HFFc6 (cell line): ENCODE data around the gene NDRG2. TPM values are rescaled to one million over a fixed set of nuclear protein-coding genes. Genes with fewer than 3 reads are reported as not detected.

ENCODE experiments used
- DNase-seq: peaks from one replicate; pipeline ENCODE4 v3.0.0-alpha.2; 2018
- H3K27ac Mint-ChIP-seq: 2 replicates; pipeline ENCODE4 v1.8.0; 2020; ENCODE audit warnings: mild to moderate bottlenecking, mixed read lengths
- H3K27me3 Mint-ChIP-seq: 2 replicates; pipeline ENCODE4 v1.8.0; 2021; ENCODE audit warnings: mild to moderate bottlenecking, moderate library complexity, mixed read lengths; ENCODE audit not compliant: insufficient read depth
- H3K36me3 Mint-ChIP-seq: 2 replicates; pipeline ENCODE4 v1.8.0; 2021; ENCODE audit warnings: low read depth, mixed read lengths
- H3K4me1 Mint-ChIP-seq: 2 replicates; pipeline ENCODE4 v1.8.0; 2020; ENCODE audit warnings: low read depth, mixed read lengths
- H3K4me3 Mint-ChIP-seq: 2 replicates; pipeline ENCODE4 v1.8.0; 2020; ENCODE audit warnings: mild to moderate bottlenecking, moderate library complexity, mixed read lengths
- H3K9me3 Mint-ChIP-seq: 2 replicates; pipeline ENCODE4 v1.8.0; 2020; ENCODE audit warnings: mild to moderate bottlenecking, mixed read lengths
- CTCF ChIP-seq: fragments of 200-600 bp; sonication (generic); IDR thresholded peaks from 2 replicates; pipeline ENCODE4 v1.5.0; 2021; ENCODE audit warnings: antibody characterized with exemption, mild to moderate bottlenecking
- total RNA-seq, 6 experiments: library from RNA; stranded (reverse); fragmentation: NEBNext Ultra II Directional; extraction: Animal tissue kit (Norgen Biotek cat#: 25700); gene quantifications; 2 replicates in 1 of 6; 3 replicates in 5 of 6; pipeline ENCODE4 v1.2.3, GENCODE V29; 2021

NDRG2 gene
- total RNA-seq, 6 experiments from 2014 or later = 0.11 to 0.31 (median 0.23) TPM; not detected in 2

GRCh38 chr14:21003788-21004346 is 21.0 kb downstream of the NDRG2 start:
- DNase-seq = no peak
- no peak overlapping the region for H3K27ac Mint-ChIP-seq

GRCh38 chr14:21001218-21001617 is 23.6 kb downstream of the NDRG2 start:
- no peaks in the 10 kb centered on the region for H3K9me3 Mint-ChIP-seq
- H3K4me1 Mint-ChIP-seq = peaks cover 21% of the 10 kb centered on the region
- DNase-seq = no peak
- no peak overlapping the region for H3K4me3 Mint-ChIP-seq
- H3K27me3 Mint-ChIP-seq = no peaks in the 10 kb centered on the region
- no peak overlapping the region for H3K27ac Mint-ChIP-seq
- H3K36me3 Mint-ChIP-seq = peaks cover 4% of the 10 kb centered on the region; the same call in 1 of the 2 replicates
- no peak for TF ChIP-seq CTCF

More at GRCh38 chr14:21003788-21004346, 21.0 kb downstream of the NDRG2 start:
- no peak for TF ChIP-seq CTCF
- H3K4me1 Mint-ChIP-seq = peaks cover 10% of the 10 kb centered on the region
- no peaks in the 10 kb centered on the region for H3K36me3 Mint-ChIP-seq
- no peaks in the 10 kb centered on the region for H3K27me3 Mint-ChIP-seq
- H3K9me3 Mint-ChIP-seq = no peaks in the 10 kb centered on the region
- no peak overlapping the region for H3K4me3 Mint-ChIP-seq

GRCh38 chr14:20999591-20999990 is 25.3 kb downstream of the NDRG2 start:
- peaks cover 14% of the 10 kb centered on the region for H3K36me3 Mint-ChIP-seq
- no peak for TF ChIP-seq CTCF
- H3K27me3 Mint-ChIP-seq = no peaks in the 10 kb centered on the region
- peaks cover 21% of the 10 kb centered on the region for H3K4me1 Mint-ChIP-seq
- H3K27ac Mint-ChIP-seq = no peak overlapping the region
- H3K4me3 Mint-ChIP-seq = no peak overlapping the region
- DNase-seq = no peak
- H3K9me3 Mint-ChIP-seq = no peaks in the 10 kb centered on the region

- peaks cover 21% of the 10 kb centered on the region for H3K36me3 Mint-ChIP-seq
- peak within 1 kb of the TSS; percentile 59; the same call in 1 of the 2 replicates for H3K27ac Mint-ChIP-seq
- no peaks in the 10 kb centered on the region for H3K27me3 Mint-ChIP-seq
- peaks cover 21% of the 10 kb centered on the region for H3K4me1 Mint-ChIP-seq
- peak; percentile 73 for DNase-seq
- no peak for TF ChIP-seq CTCF
- no peak within 1 kb of the TSS for H3K4me3 Mint-ChIP-seq
- H3K9me3 Mint-ChIP-seq = no peaks in the 10 kb centered on the region
These were observed 26.0 kb downstream of the NDRG2 start, which contains the start of gene SLC39A2 for GRCh38 chr14:20998674-20999366. SLC39A2 (plus strand) TSS chr14:20999293; CDS start chr14:20999447, 154 bp downstream.

GRCh38 chr14:20998139-20998538 is 26.7 kb downstream of the NDRG2 start:
- no peaks in the 10 kb centered on the region for H3K9me3 Mint-ChIP-seq
- TF ChIP-seq CTCF = no peak
- H3K4me3 Mint-ChIP-seq = no peak overlapping the region
- no peak for DNase-seq
- peaks cover 24% of the 10 kb centered on the region for H3K36me3 Mint-ChIP-seq
- H3K27me3 Mint-ChIP-seq = no peaks in the 10 kb centered on the region
- peak overlapping the region; percentile 59; the same call in 1 of the 2 replicates for H3K27ac Mint-ChIP-seq
- peaks cover 21% of the 10 kb centered on the region for H3K4me1 Mint-ChIP-seq
